HCT116 (cell line): ENCODE data around the gene CBX1.

Experiments used
- EZH2 ChIP-seq: fragments of 200-600 bp; sonication (generic); IDR thresholded peaks from 2 replicates; pipeline ENCODE4 v1.6.1; 2017; ENCODE audit warnings: antibody characterized with exemption, mixed run types
- JUND ChIP-seq: IDR thresholded peaks from 2 replicates; pipeline ENCODE4 v1.6.1; 2012
- TF ChIP-seq, protein P1 (sequence below), 3 experiments: fragments of 200-600 bp in 1 of 3; sonication (generic) in 1 of 3; IDR thresholded peaks in 2 of 3; conservative IDR thresholded peaks in 1 of 3; 2 replicates each; pipeline ENCODE4 v1.5.1; 2012 to 2017; ENCODE audit warnings: low read depth in 2 of 3, low read length in 2 of 3, antibody characterized with exemption in 1 of 3, borderline replicate concordance in 1 of 3, control low read depth in 1 of 3, mild to moderate bottlenecking in 1 of 3, mixed read lengths in 1 of 3, mixed run types in 1 of 3, moderate library complexity in 1 of 3; ENCODE audit not compliant: insufficient read depth in 1 of 3
- TF ChIP-seq, protein P2 (sequence below): IDR thresholded peaks from 2 replicates; pipeline ENCODE4 v1.6.1; 2012; ENCODE audit warnings: low read depth

DNA sequence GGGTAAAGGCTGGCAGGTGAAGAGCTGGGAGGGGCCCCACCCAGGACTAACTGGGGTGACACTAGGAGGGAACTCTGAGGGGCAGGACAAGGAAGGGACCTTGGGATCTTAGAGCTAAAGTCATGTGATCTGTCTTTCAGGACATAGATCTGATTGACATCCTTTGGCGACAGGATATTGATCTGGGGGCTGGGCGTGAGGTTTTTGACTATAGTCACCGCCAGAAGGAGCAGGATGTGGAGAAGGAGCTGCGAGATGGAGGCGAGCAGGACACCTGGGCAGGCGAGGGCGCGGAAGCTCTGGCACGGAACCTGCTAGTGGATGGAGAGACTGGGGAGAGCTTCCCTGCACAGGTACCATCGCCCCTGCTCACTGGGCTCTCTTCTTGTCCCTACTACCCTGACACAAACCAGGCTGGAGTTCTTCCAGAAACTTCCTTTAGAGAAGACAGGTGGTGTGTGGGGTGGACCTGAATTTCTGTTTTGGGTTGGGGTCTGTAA is 45.0 kb downstream of the CBX1 start:
- TF ChIP-seq, protein P1, sequence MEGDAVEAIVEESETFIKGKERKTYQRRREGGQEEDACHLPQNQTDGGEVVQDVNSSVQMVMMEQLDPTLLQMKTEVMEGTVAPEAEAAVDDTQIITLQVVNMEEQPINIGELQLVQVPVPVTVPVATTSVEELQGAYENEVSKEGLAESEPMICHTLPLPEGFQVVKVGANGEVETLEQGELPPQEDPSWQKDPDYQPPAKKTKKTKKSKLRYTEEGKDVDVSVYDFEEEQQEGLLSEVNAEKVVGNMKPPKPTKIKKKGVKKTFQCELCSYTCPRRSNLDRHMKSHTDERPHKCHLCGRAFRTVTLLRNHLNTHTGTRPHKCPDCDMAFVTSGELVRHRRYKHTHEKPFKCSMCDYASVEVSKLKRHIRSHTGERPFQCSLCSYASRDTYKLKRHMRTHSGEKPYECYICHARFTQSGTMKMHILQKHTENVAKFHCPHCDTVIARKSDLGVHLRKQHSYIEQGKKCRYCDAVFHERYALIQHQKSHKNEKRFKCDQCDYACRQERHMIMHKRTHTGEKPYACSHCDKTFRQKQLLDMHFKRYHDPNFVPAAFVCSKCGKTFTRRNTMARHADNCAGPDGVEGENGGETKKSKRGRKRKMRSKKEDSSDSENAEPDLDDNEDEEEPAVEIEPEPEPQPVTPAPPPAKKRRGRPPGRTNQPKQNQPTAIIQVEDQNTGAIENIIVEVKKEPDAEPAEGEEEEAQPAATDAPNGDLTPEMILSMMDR (IDR thresholded peaks at IDR 0.05 in 2 of 3, conservative IDR thresholded peaks at IDR 0.05 in 1 of 3; ENCODE audit: borderline replicate concordance in 1 of 3, insufficient read depth in 1 of 3, low read depth in 2 of 3, low read length in 2 of 3), result no peak
- no peak for TF ChIP-seq JUND
- TF ChIP-seq, protein P2, sequence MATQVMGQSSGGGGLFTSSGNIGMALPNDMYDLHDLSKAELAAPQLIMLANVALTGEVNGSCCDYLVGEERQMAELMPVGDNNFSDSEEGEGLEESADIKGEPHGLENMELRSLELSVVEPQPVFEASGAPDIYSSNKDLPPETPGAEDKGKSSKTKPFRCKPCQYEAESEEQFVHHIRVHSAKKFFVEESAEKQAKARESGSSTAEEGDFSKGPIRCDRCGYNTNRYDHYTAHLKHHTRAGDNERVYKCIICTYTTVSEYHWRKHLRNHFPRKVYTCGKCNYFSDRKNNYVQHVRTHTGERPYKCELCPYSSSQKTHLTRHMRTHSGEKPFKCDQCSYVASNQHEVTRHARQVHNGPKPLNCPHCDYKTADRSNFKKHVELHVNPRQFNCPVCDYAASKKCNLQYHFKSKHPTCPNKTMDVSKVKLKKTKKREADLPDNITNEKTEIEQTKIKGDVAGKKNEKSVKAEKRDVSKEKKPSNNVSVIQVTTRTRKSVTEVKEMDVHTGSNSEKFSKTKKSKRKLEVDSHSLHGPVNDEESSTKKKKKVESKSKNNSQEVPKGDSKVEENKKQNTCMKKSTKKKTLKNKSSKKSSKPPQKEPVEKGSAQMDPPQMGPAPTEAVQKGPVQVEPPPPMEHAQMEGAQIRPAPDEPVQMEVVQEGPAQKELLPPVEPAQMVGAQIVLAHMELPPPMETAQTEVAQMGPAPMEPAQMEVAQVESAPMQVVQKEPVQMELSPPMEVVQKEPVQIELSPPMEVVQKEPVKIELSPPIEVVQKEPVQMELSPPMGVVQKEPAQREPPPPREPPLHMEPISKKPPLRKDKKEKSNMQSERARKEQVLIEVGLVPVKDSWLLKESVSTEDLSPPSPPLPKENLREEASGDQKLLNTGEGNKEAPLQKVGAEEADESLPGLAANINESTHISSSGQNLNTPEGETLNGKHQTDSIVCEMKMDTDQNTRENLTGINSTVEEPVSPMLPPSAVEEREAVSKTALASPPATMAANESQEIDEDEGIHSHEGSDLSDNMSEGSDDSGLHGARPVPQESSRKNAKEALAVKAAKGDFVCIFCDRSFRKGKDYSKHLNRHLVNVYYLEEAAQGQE, result no peak
- TF ChIP-seq EZH2, result no peak
